GM12864 (cell line): Measurements from ENCODE around the gene SLC14A1.
"Not testable (repeated sequence)": the region's sequence is repeated elsewhere in the genome, so short reads cannot be mapped to it uniquely, and the experiment has no call there.

Experiments used
- DNase-seq: peaks from one replicate; pipeline ENCODE4 v3.0.0-alpha.2; 2011; ENCODE audit warnings: low read depth
- H3K4me3 ChIP-seq: 2 replicates; pipeline ENCODE4 v1.5.1; 2011; ENCODE audit warnings: mild to moderate bottlenecking, low read depth, low read length, control low read depth
- CTCF ChIP-seq: IDR thresholded peaks from 2 replicates; pipeline ENCODE4 v1.5.1; 2011; ENCODE audit warnings: low read depth, mild to moderate bottlenecking, moderate library complexity, low read length, control low read depth, inconsistent platforms; ENCODE audit errors: missing control alignments

Gene SLC14A1

GRCh38 chr18:45752681-45753080 lies 28.7 kb downstream of the SLC14A1 start:
- H3K4me3 ChIP-seq = no peak overlapping the region
- no peak for TF ChIP-seq CTCF
- no peak for DNase-seq

- no peak for TF ChIP-seq CTCF
- no peak overlapping the region for H3K4me3 ChIP-seq
- no peak for DNase-seq
Measured at GRCh38 chr18:45753286-45753685, 29.3 kb downstream of the SLC14A1 start.

GRCh38 chr18:45755934-45756333 lies 32.0 kb downstream of the SLC14A1 start:
- no peak for DNase-seq

DNA sequence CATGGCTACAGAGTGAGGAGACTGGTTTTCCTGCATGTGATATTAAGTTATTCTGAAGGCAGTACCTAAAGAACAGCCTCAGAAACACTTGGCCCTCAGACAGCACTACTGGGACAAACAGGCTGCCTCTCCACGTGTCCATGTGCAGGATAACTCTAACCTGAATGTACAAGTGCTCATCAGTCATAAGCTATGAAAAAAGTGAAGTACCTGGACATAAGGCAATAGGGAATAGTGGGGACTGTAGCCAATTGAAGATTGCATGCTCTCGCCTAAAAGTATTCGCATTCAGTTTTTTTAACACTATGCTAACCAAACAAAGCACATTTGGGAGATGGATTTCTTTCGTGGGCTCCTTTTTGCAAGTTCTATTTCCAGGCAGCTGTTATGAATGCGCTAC lies 33.0 kb downstream of the SLC14A1 start:
- H3K4me3 ChIP-seq = no peak overlapping the region
- TF ChIP-seq CTCF = no peak
- DNase-seq = no peak

More at GRCh38 chr18:45755934-45756333, 32.0 kb downstream of the SLC14A1 start:
- TF ChIP-seq CTCF = no peak
- no peak overlapping the region for H3K4me3 ChIP-seq

- DNase-seq, H3K4me3 ChIP-seq: not testable (repeated sequence)
Measured at GRCh38 chr18:45757644-45758043, 33.7 kb downstream of the SLC14A1 start.

- H3K4me3 ChIP-seq = no peak overlapping the region
- DNase-seq = no peak
- TF ChIP-seq CTCF = no peak
Measured at GRCh38 chr18:45760462-45761036, 36.6 kb downstream of the SLC14A1 start.

GRCh38 chr18:45761512-45762114 lies 37.6 kb downstream of the SLC14A1 start:
- no peak overlapping the region for H3K4me3 ChIP-seq
- TF ChIP-seq CTCF = no peak
- DNase-seq = no peak
